Activated T-helper 17 cell treated with anti-CD3 and anti-CD28 coated beads, Interleukin-2, amount 50 U/mL, for 72 hours (primary cell): ENCODE results near the gene LTBP4. TPM values are rescaled to one million over a fixed set of nuclear protein-coding genes. Genes with fewer than 3 reads are reported as not detected.

Source experiments
- ATAC-seq: fragments of 150-1000 bp; cut with Tn5 transposase; replicated peaks from 2 replicates; pipeline ENCODE4 v1.10.0; 2021; ENCODE audit warnings: mild to moderate bottlenecking, moderate library complexity
- H3K27ac Mint-ChIP-seq: one replicate; pipeline ENCODE4 v1.8.0; 2022; ENCODE audit warnings: mixed read lengths
- H3K27me3 Mint-ChIP-seq: one replicate; pipeline ENCODE4 v1.8.0; 2022; ENCODE audit warnings: mixed read lengths
- H3K36me3 Mint-ChIP-seq: one replicate; pipeline ENCODE4 v1.8.0; 2022; ENCODE audit warnings: low read depth, mild to moderate bottlenecking, mixed read lengths
- H3K4me1 Mint-ChIP-seq: one replicate; pipeline ENCODE4 v1.8.0; 2022; ENCODE audit warnings: mixed read lengths
- H3K4me3 Mint-ChIP-seq: one replicate; pipeline ENCODE4 v1.8.0; 2022; ENCODE audit warnings: mild to moderate bottlenecking, mixed read lengths
- H3K9me3 Mint-ChIP-seq: one replicate; pipeline ENCODE4 v1.8.0; 2022; ENCODE audit warnings: mixed read lengths
- total RNA-seq, 2 donors: library from RNA; stranded (reverse); gene quantifications; one replicate each; pipeline ENCODE4 v1.2.3, GENCODE V29; 2022

LTBP4 gene
- total RNA-seq, 2 donors from 2014 or later: 117 to 331 TPM

- Mint-ChIP-seq H3K4me1 (peaks cover 11% of the 10 kb centered on the region), H3K36me3 (no peaks in the 10 kb centered on the region), H3K27ac (no peak overlapping the region), H3K9me3 (peaks cover 5% of the 10 kb centered on the region), H3K27me3 (peaks cover 10% of the 10 kb centered on the region), H3K4me3 (peak overlapping the region; percentile 16)
- no peak for ATAC-seq
Observed at GRCh38 chr19:40567750-40568494, 33.2 kb upstream of the LTBP4 start.

- peaks cover 5% of the 10 kb centered on the region for H3K9me3 Mint-ChIP-seq
- H3K27ac Mint-ChIP-seq: peak overlapping the region; percentile 43
Observed at GRCh38 chr19:40570313-40571004, 30.7 kb upstream of the LTBP4 start.

GRCh38 chr19:40571005-40571318 lies 30.2 kb upstream of the LTBP4 start:
- peaks cover 5% of the 10 kb centered on the region for H3K9me3 Mint-ChIP-seq
- peak overlapping the region; percentile 43 for H3K27ac Mint-ChIP-seq
- no peak for ATAC-seq

More at GRCh38 chr19:40570313-40571004, 30.7 kb upstream of the LTBP4 start:
- peaks cover 11% of the 10 kb centered on the region for H3K4me1 Mint-ChIP-seq
- H3K27me3 Mint-ChIP-seq: peaks cover 10% of the 10 kb centered on the region
- peak overlapping the region; percentile 72 for H3K4me3 Mint-ChIP-seq
- no peaks in the 10 kb centered on the region for H3K36me3 Mint-ChIP-seq
- peak; percentile 94 for ATAC-seq

GRCh38 chr19:40571831-40572495 lies 29.2 kb upstream of the LTBP4 start:
- Mint-ChIP-seq H3K27me3 (peaks cover 6% of the 10 kb centered on the region), H3K4me1 (peaks cover 16% of the 10 kb centered on the region), H3K4me3 (no peak overlapping the region), H3K9me3 (peaks cover 5% of the 10 kb centered on the region), H3K36me3 (no peaks in the 10 kb centered on the region), H3K27ac (no peak overlapping the region)
- no peak for ATAC-seq

More at GRCh38 chr19:40571005-40571318, 30.2 kb upstream of the LTBP4 start:
- peak overlapping the region; percentile 72 for H3K4me3 Mint-ChIP-seq
- H3K27me3 Mint-ChIP-seq: peaks cover 10% of the 10 kb centered on the region
- no peaks in the 10 kb centered on the region for H3K36me3 Mint-ChIP-seq
- peaks cover 14% of the 10 kb centered on the region for H3K4me1 Mint-ChIP-seq

GRCh38 chr19:40575326-40575725 lies 25.8 kb upstream of the LTBP4 start:
- Mint-ChIP-seq H3K4me3 (peak overlapping the region; percentile 76), H3K4me1 (peaks cover 21% of the 10 kb centered on the region), H3K27me3 (no peaks in the 10 kb centered on the region), H3K36me3 (peaks cover 21% of the 10 kb centered on the region), H3K27ac (no peak overlapping the region), H3K9me3 (peaks cover 5% of the 10 kb centered on the region)
- ATAC-seq: no peak

GRCh38 chr19:40576151-40576584 lies 25.0 kb upstream of the LTBP4 start:
- Mint-ChIP-seq H3K36me3 (peaks cover 29% of the 10 kb centered on the region), H3K4me3 (peak overlapping the region; percentile 76), H3K9me3 (no peaks in the 10 kb centered on the region), H3K27me3 (no peaks in the 10 kb centered on the region), H3K27ac (peak overlapping the region; percentile 89), H3K4me1 (peaks cover 15% of the 10 kb centered on the region)
- peak; percentile 44 for ATAC-seq

GRCh38 chr19:40576585-40577451 lies 24.4 kb upstream of the LTBP4 start, which contains the start of gene SHKBP1:
Gene SHKBP1, plus strand, starts transcription at chr19:40576873. Its CDS starts 27 bp downstream, at chr19:40576900.
- Mint-ChIP-seq H3K4me1 (peaks cover 15% of the 10 kb centered on the region), H3K4me3 (peak within 1 kb of the TSS; percentile 76), H3K9me3 (no peaks in the 10 kb centered on the region), H3K36me3 (peaks cover 36% of the 10 kb centered on the region), H3K27ac (peak within 1 kb of the TSS; percentile 89), H3K27me3 (no peaks in the 10 kb centered on the region)
- ATAC-seq: peak; percentile 100

GRCh38 chr19:40578442-40578908 lies 22.7 kb upstream of the LTBP4 start:
- Mint-ChIP-seq H3K4me3 (peak overlapping the region; percentile 76), H3K9me3 (no peaks in the 10 kb centered on the region), H3K4me1 (peaks cover 20% of the 10 kb centered on the region), H3K36me3 (peaks cover 51% of the 10 kb centered on the region), H3K27me3 (no peaks in the 10 kb centered on the region), H3K27ac (peak overlapping the region; percentile 89)
- ATAC-seq: no peak

GRCh38 chr19:40580619-40581018 lies 20.6 kb upstream of the LTBP4 start:
- no peak overlapping the region for H3K4me3 Mint-ChIP-seq
- ATAC-seq: no peak
- H3K4me1 Mint-ChIP-seq: peaks cover 20% of the 10 kb centered on the region
- H3K27me3 Mint-ChIP-seq: no peaks in the 10 kb centered on the region
- H3K36me3 Mint-ChIP-seq: peaks cover 72% of the 10 kb centered on the region
- H3K9me3 Mint-ChIP-seq: no peaks in the 10 kb centered on the region
- no peak overlapping the region for H3K27ac Mint-ChIP-seq

- H3K4me1 Mint-ChIP-seq: peaks cover 20% of the 10 kb centered on the region
- ATAC-seq: no peak
- H3K27ac Mint-ChIP-seq: no peak overlapping the region
- no peaks in the 10 kb centered on the region for H3K27me3 Mint-ChIP-seq
- no peak overlapping the region for H3K4me3 Mint-ChIP-seq
- H3K9me3 Mint-ChIP-seq: no peaks in the 10 kb centered on the region
- H3K36me3 Mint-ChIP-seq: peaks cover 81% of the 10 kb centered on the region
Observed at GRCh38 chr19:40581531-40581930, 19.6 kb upstream of the LTBP4 start.

- Mint-ChIP-seq H3K27ac (no peak overlapping the region), H3K36me3 (peaks cover 89% of the 10 kb centered on the region), H3K9me3 (no peaks in the 10 kb centered on the region), H3K4me1 (peaks cover 20% of the 10 kb centered on the region), H3K27me3 (no peaks in the 10 kb centered on the region), H3K4me3 (no peak overlapping the region)
- no peak for ATAC-seq
Observed at GRCh38 chr19:40582467-40582866, 18.7 kb upstream of the LTBP4 start.

- H3K4me3 Mint-ChIP-seq: no peak overlapping the region
- no peak overlapping the region for H3K27ac Mint-ChIP-seq
- no peaks in the 10 kb centered on the region for H3K27me3 Mint-ChIP-seq
- no peak for ATAC-seq
- H3K9me3 Mint-ChIP-seq: no peaks in the 10 kb centered on the region
- H3K4me1 Mint-ChIP-seq: peaks cover 14% of the 10 kb centered on the region
- peaks cover 91% of the 10 kb centered on the region for H3K36me3 Mint-ChIP-seq
Observed at GRCh38 chr19:40583283-40583682, 17.9 kb upstream of the LTBP4 start.

- peaks cover 92% of the 10 kb centered on the region for H3K36me3 Mint-ChIP-seq
- no peak overlapping the region for H3K4me3 Mint-ChIP-seq
- no peaks in the 10 kb centered on the region for H3K27me3 Mint-ChIP-seq
- no peaks in the 10 kb centered on the region for H3K9me3 Mint-ChIP-seq
- peaks cover 9% of the 10 kb centered on the region for H3K4me1 Mint-ChIP-seq
- no peak overlapping the region for H3K27ac Mint-ChIP-seq
- ATAC-seq: no peak
Observed at GRCh38 chr19:40584007-40584406, 17.2 kb upstream of the LTBP4 start.
